CD4-positive, alpha-beta T cell treated with Interferon gamma for 1 hour (primary cell): ENCODE measurements around the gene CCDC50.

Experiments used
- DNase-seq: peaks from one replicate; pipeline ENCODE4 v3.0.0-alpha.2; 2020

Gene CCDC50

GRCh38 chr3:191431160-191431822 lies 102.1 kb downstream of the CCDC50 start:
- no peak for DNase-seq

GRCh38 chr3:191432162-191432561 lies 103.0 kb downstream of the CCDC50 start:
- no peak for DNase-seq

- DNase-seq, result no peak
Observed at GRCh38 chr3:191434024-191434423, 104.8 kb downstream of the CCDC50 start.

DNA sequence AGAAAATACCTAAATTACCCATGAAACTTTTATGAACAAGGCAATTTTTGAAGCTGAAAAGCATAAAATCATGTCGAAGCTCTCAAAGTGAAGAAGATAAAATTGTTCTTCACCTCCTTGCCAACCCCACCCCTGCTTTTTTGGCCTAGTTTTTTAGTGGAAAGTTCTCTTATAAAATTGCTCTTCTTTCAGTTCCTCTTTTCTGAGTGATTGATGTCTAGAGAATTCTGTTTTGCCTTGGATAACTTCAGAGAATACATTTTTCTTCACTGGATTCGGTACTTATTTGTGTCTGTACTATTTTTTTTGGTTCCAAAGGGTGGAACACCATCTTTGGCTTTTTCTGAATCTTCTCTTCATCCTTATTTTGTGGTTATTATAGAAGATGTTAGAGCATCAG lies 106.8 kb downstream of the CCDC50 start:
- no peak for DNase-seq

GRCh38 chr3:191438150-191438814 lies 109.1 kb downstream of the CCDC50 start:
- DNase-seq, result no peak

GRCh38 chr3:191440532-191440931 lies 111.3 kb downstream of the CCDC50 start:
- no peak for DNase-seq

GRCh38 chr3:191441687-191442086 lies 112.5 kb downstream of the CCDC50 start:
- DNase-seq, result no peak

DNA sequence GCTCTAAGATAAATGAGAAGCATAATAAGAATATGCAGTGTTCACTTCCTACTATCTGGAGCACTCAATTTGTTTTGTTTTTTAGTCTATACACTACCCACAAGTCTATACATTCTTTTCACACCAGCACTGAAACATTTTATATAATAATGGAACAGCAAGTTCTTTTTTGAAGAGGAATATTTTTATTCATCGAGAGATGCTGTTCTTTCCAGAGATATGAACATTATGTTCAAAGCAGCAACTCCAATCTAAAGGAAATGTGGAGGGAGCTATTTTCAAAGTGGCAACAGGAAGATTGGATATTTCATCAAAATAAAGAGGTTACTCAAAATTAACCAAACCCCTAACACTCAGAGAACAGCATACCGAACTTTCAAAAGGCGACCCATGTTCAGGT lies 115.4 kb downstream of the CCDC50 start:
- DNase-seq, result no peak
